ENCODE results near the gene CSMD2. TPM values are rescaled to one million over a fixed set of nuclear protein-coding genes. Genes with fewer than 3 reads are reported as not detected.

Gene CSMD2
- total and polyA plus RNA-seq, 2 donors from 2014 or later, result 0.47 TPM; not detected in 1

GRCh38 chr1:33529957-33530356 lies 635.1 kb downstream of the CSMD2 start:
- DNase-seq, result no peak
- H3K27ac ChIP-seq (ENCODE audit: low read depth in 2 of 2, low read length in 2 of 2), result no peak overlapping the region
- FAIRE-seq, result no peak
- no peaks in the 10 kb centered on the region for H3K36me3 ChIP-seq (ENCODE audit: control insufficient read depth in 2 of 3, insufficient read depth in 3 of 3, low read length in 3 of 3)
- no peaks in the 10 kb centered on the region for H3K9me3 ChIP-seq (ENCODE audit: control insufficient read depth in 2 of 3, insufficient read depth in 1 of 3, low read length in 3 of 3)
- TF ChIP-seq CTCF (IDR thresholded peaks at IDR 0.05; ENCODE audit: borderline replicate concordance, extremely low read depth, insufficient read depth), result no peak
- no peak overlapping the region for H3K9ac ChIP-seq (ENCODE audit: low read length in 3 of 3)
- no peaks in the 10 kb centered on the region for H3K27me3 ChIP-seq (ENCODE audit: control insufficient read depth, insufficient read depth, low read length)
- H3K4me3 ChIP-seq (ENCODE audit: low read length in 3 of 3), result no peak overlapping the region
- intact Hi-C loops (cut with DNase I), result no loop called here
- no peaks in the 10 kb centered on the region for H3K4me1 ChIP-seq (ENCODE audit: control insufficient read depth in 2 of 3, insufficient read depth in 2 of 3, low read depth in 1 of 3, low read length in 3 of 3)

GRCh38 chr1:33527934-33528333 lies 637.1 kb downstream of the CSMD2 start:
- DNase-seq (no peak), FAIRE-seq (no peak)
- no peaks in the 10 kb centered on the region for H3K36me3 ChIP-seq (ENCODE audit: control insufficient read depth in 2 of 3, insufficient read depth in 3 of 3, low read length in 3 of 3)
- H3K4me3 ChIP-seq (ENCODE audit: low read length in 3 of 3), result no peak overlapping the region
- H3K27me3 ChIP-seq (ENCODE audit: control insufficient read depth, insufficient read depth, low read length), result no peaks in the 10 kb centered on the region
- H3K9ac ChIP-seq (ENCODE audit: low read length in 3 of 3), result no peak overlapping the region
- intact Hi-C loops (cut with DNase I), result no loop called here
- TF ChIP-seq CTCF (IDR thresholded peaks at IDR 0.05; ENCODE audit: borderline replicate concordance, extremely low read depth, insufficient read depth), result no peak
- no peak overlapping the region for H3K27ac ChIP-seq (ENCODE audit: low read depth in 2 of 2, low read length in 2 of 2)
- H3K4me1 ChIP-seq (ENCODE audit: control insufficient read depth in 2 of 3, insufficient read depth in 2 of 3, low read depth in 1 of 3, low read length in 3 of 3), result no peaks in the 10 kb centered on the region
- H3K9me3 ChIP-seq (ENCODE audit: control insufficient read depth in 2 of 3, insufficient read depth in 1 of 3, low read length in 3 of 3), result no peaks in the 10 kb centered on the region

GRCh38 chr1:33524586-33524985 lies 640.4 kb downstream of the CSMD2 start:
- H3K9ac ChIP-seq (ENCODE audit: low read length in 3 of 3), result no peak overlapping the region
- intact Hi-C loops (cut with DNase I), result no loop called here
- H3K4me1 ChIP-seq (ENCODE audit: control insufficient read depth in 2 of 3, insufficient read depth in 2 of 3, low read depth in 1 of 3, low read length in 3 of 3), result no peaks in the 10 kb centered on the region
- no peaks in the 10 kb centered on the region for H3K27me3 ChIP-seq (ENCODE audit: control insufficient read depth, insufficient read depth, low read length)
- TF ChIP-seq CTCF (IDR thresholded peaks at IDR 0.05; ENCODE audit: borderline replicate concordance, extremely low read depth, insufficient read depth), result no peak
- no peaks in the 10 kb centered on the region for H3K36me3 ChIP-seq (ENCODE audit: control insufficient read depth in 2 of 3, insufficient read depth in 3 of 3, low read length in 3 of 3)
- no peak overlapping the region for H3K27ac ChIP-seq (ENCODE audit: low read depth in 2 of 2, low read length in 2 of 2)
- no peak overlapping the region for H3K4me3 ChIP-seq (ENCODE audit: low read length in 3 of 3)
- H3K9me3 ChIP-seq (ENCODE audit: control insufficient read depth in 2 of 3, insufficient read depth in 1 of 3, low read length in 3 of 3), result no peaks in the 10 kb centered on the region
- DNase-seq (no peak), FAIRE-seq (no peak)

- Histone ChIP-seq H3K9me3 (ENCODE audit: control insufficient read depth in 2 of 3, insufficient read depth in 1 of 3, low read length in 3 of 3) (no peaks in the 10 kb centered on the region), H3K4me3 (ENCODE audit: low read length in 3 of 3) (no peak overlapping the region), H3K9ac (ENCODE audit: low read length in 3 of 3) (no peak overlapping the region), H3K4me1 (ENCODE audit: control insufficient read depth in 2 of 3, insufficient read depth in 2 of 3, low read depth in 1 of 3, low read length in 3 of 3) (no peaks in the 10 kb centered on the region), H3K27ac (ENCODE audit: low read depth in 2 of 2, low read length in 2 of 2) (no peak overlapping the region), H3K27me3 (ENCODE audit: control insufficient read depth, insufficient read depth, low read length) (no peaks in the 10 kb centered on the region), H3K36me3 (ENCODE audit: control insufficient read depth in 2 of 3, insufficient read depth in 3 of 3, low read length in 3 of 3) (no peaks in the 10 kb centered on the region)
- TF ChIP-seq CTCF (IDR thresholded peaks at IDR 0.05; ENCODE audit: borderline replicate concordance, extremely low read depth, insufficient read depth), result no peak
- DNase-seq, result no peak
- no peak for FAIRE-seq
- intact Hi-C loops (cut with DNase I), result no loop called here
Observed at GRCh38 chr1:33519240-33519884, 645.7 kb downstream of the CSMD2 start.

Measured in kidney (tissue), 14 donors.